HL-60 (cell line): Measurements from ENCODE around the gene RBM38.

Experiments used
- CTCF ChIP-seq: IDR thresholded peaks from one replicate; pipeline ENCODE4 v1.5.1; 2011; ENCODE audit warnings: low read length, control low read depth, inconsistent platforms; ENCODE audit not compliant: insufficient read depth
- POLR2AphosphoS5 ChIP-seq: IDR thresholded peaks from 2 replicates; pipeline ENCODE4 v1.6.1; 2012; ENCODE audit warnings: low read depth

DNA sequence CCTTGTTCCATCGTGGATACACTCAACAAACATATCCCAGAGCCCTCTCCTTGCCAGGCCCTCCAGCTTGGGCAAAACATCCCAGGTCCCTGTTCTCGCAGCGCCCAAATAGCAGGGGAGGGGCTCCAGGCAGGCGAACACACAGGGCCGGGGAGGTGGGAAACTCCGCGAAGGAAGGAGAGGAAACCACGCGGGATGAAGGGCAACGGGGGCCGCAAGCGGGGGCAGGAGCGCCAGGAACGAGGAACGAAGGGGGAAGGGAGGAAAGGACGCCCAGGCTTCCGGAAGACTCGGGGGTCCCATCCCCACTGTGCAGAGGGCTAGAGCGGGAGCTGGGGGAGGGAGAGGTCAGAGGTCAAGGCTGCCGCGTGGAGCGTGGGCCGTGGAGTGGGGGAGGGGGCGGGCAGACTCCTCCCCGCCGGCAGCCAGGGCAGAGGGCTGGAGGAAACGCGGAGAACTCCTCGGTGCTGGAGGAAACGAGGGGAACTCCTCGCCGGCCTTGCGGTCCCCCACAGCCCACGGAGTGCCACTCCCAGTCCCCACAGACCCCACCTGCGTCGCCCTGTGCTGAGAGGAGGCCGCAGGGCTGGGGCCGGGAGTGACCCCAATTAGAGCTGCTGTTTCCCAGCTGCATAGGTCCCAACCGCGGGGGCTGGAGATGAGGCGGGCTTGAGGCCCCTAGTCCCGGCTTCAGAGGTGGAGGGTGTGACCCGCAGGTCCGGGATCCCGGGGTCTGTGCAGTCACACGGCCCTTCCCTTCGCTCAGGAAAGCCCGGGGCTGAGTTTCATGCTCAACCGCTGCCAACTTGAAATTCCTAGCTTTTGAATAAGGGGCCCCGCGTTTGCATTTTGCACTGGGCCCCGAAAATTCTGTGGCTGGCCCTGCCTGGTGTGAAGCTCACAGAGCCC lies 1.2 kb upstream of the RBM38 start:
- TF ChIP-seq CTCF (no peak), POLR2AphosphoS5 (no peak)
